Measurements from ENCODE around the gene ERAS. TPM values are rescaled to one million over a fixed set of nuclear protein-coding genes. Genes with fewer than 3 reads are reported as not detected.

Gene ERAS, protein sequence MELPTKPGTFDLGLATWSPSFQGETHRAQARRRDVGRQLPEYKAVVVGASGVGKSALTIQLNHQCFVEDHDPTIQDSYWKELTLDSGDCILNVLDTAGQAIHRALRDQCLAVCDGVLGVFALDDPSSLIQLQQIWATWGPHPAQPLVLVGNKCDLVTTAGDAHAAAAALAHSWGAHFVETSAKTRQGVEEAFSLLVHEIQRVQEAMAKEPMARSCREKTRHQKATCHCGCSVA
- under 1 TPM in 7 of 8 experiments, not detected in 1; 0.27 to 0.90 (median 0.46) TPM for total RNA-seq

- in situ Hi-C loops (cut with MboI; ENCODE audit: low pct_unique_long_range_greater_than_20kb in 2 of 9, low sequenced_read_pairs in 9 of 9, unreplicated experiment in 9 of 9), result no loop called here
- 74% methylated on average over 6 of the region's 67 CpGs; no CpG with 5 or more reads in 9 of the 10 experiments for WGBS, 10 experiments
- Histone ChIP-seq H3K4me3 (no peak within 1 kb of the TSS), H3K4me1 (replicated peaks in 1 of 2) (no peaks in the 10 kb centered on the region), H3K27ac (no peak within 1 kb of the TSS)
- ATAC-seq (replicated peaks in 6 of 8), result no peak
These were observed at the start of gene ERAS for GRCh38 chrX:48826135-48826875. TSS of gene ERAS (plus strand) at chrX:48826513. CDS start at chrX:48829124, 2,611 bp downstream.

GRCh38 chrX:48776818-48777439, 49.4 kb upstream of the ERAS start:
- no peaks in the 10 kb centered on the region for H3K4me1 ChIP-seq (replicated peaks in 1 of 2)
- H3K27ac ChIP-seq, result no peak overlapping the region
- whole genome bisulfite sequencing, 10 experiments, result 20 to 85% (median 63%) methylated on average over 1 to 12 of the region's 13 CpGs; no CpG with 5 or more reads in 4 of the 10 experiments
- ATAC-seq (replicated peaks in 6 of 8), result no peak
- in situ Hi-C loops (cut with MboI; ENCODE audit: low pct_unique_long_range_greater_than_20kb in 2 of 9, low sequenced_read_pairs in 9 of 9, unreplicated experiment in 9 of 9), result no loop called here
- H3K4me3 ChIP-seq, result no peak overlapping the region

DNA sequence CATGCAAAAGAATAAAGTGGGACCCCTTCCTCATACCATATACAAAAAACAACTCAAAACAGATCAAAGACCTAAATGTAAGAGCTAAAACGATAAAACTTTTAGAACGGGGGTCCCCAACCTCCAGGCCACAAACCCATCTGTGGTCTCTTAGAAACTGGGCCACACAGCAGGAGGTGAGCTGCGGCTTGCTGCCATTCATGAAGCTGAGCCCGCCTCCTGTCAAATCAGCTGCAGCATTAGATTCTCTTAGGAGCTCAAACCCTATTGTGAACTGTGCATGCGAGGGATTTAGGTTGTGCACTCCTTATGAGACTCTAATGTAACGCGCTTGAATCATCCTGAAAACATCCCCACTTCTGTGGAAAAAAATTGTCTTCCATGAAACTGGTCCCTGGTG, 46.9 kb upstream of the ERAS start:
- Histone ChIP-seq H3K4me3 (no peak overlapping the region), H3K4me1 (replicated peaks in 1 of 2) (no peaks in the 10 kb centered on the region), H3K27ac (no peak overlapping the region)
- no peak for ATAC-seq (replicated peaks in 6 of 8)
- in situ Hi-C loops (cut with MboI; ENCODE audit: low pct_unique_long_range_greater_than_20kb in 2 of 9, low sequenced_read_pairs in 9 of 9, unreplicated experiment in 9 of 9), result no loop called here
- 50 to 70% (median 50%) methylated on average over 1 to 2 of the region's 7 CpGs; no CpG with 5 or more reads in 7 of the 10 experiments for WGBS, 10 experiments

- Histone ChIP-seq H3K27ac (no peak overlapping the region), H3K4me3 (no peak overlapping the region), H3K4me1 (replicated peaks in 1 of 2) (no peaks in the 10 kb centered on the region)
- WGBS, 10 experiments, result 50 to 75% (median 60%) methylated on average over 1 to 5 of the region's 6 CpGs; no CpG with 5 or more reads in 7 of the 10 experiments
- ATAC-seq (replicated peaks in 6 of 8), result no peak
- in situ Hi-C loops (cut with MboI; ENCODE audit: low pct_unique_long_range_greater_than_20kb in 2 of 9, low sequenced_read_pairs in 9 of 9, unreplicated experiment in 9 of 9), result no loop called here
These were observed 44.6 kb upstream of the ERAS start for GRCh38 chrX:48781705-48782104.

DNA sequence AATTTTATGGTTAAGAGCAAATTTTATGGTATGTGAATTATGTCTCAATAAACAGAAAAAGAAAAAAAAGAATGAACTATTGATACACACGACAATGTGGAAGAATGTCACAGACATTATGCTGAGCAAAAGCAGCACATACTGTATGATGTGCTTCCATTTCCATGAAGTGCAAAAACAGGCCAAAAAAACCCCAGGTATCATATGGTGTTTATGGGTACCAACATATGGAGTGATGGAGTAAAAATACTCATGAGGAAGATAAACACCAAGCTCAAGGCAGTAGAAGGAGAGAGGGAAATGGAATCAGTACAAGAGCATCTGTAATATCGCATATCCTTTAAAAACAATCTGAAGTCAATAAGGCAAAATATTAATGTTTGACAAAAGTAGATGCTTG, 44.1 kb upstream of the ERAS start:
- no peak overlapping the region for H3K27ac ChIP-seq
- no peaks in the 10 kb centered on the region for H3K4me1 ChIP-seq (replicated peaks in 1 of 2)
- no peak for ATAC-seq (replicated peaks in 6 of 8)
- in situ Hi-C loops (cut with MboI; ENCODE audit: low pct_unique_long_range_greater_than_20kb in 2 of 9, low sequenced_read_pairs in 9 of 9, unreplicated experiment in 9 of 9), result no loop called here
- no peak overlapping the region for H3K4me3 ChIP-seq
- WGBS, 10 experiments, result 0 to 86% (median 48%) methylated on average over 1 to 2 of the region's 2 CpGs; no CpG with 5 or more reads in 4 of the 10 experiments

GRCh38 chrX:48782795-48783194, 43.5 kb upstream of the ERAS start:
- in situ Hi-C loops (cut with MboI; ENCODE audit: low pct_unique_long_range_greater_than_20kb in 2 of 9, low sequenced_read_pairs in 9 of 9, unreplicated experiment in 9 of 9), result no loop called here
- ATAC-seq (replicated peaks in 6 of 8), result no peak
- H3K27ac ChIP-seq, result no peak overlapping the region
- H3K4me3 ChIP-seq, result no peak overlapping the region
- 80% methylated on average over 2 of the region's 13 CpGs; no CpG with 5 or more reads in 9 of the 10 experiments for WGBS, 10 experiments
- H3K4me1 ChIP-seq (replicated peaks in 1 of 2), result no peaks in the 10 kb centered on the region

DNA sequence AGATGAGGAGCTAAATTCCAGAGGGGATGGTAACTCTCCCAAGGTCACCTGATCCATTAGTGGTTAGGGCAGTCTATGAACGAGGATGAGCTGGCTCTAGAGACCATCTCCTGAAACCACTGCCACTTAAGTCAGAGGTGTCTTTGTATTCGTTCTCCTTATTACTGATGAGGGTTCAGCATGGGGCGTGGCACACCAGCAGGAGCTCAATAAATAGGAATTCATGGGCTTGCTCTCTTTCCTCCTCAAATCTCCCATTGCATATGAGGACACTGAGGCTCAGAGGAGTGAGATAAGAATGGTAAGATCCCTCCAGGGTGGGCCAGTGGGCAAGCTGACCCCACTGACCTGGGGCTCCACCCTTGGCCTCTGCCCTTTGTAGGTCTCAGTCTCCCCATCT, 41.6 kb upstream of the ERAS start:
- in situ Hi-C loops (cut with MboI; ENCODE audit: low pct_unique_long_range_greater_than_20kb in 2 of 9, low sequenced_read_pairs in 9 of 9, unreplicated experiment in 9 of 9), result no loop called here
- Histone ChIP-seq H3K4me1 (replicated peaks in 1 of 2) (no peaks in the 10 kb centered on the region), H3K27ac (no peak overlapping the region), H3K4me3 (no peak overlapping the region)
- 20% methylated on average over 1 of the region's 3 CpGs; no CpG with 5 or more reads in 9 of the 10 experiments for WGBS, 10 experiments
- no peak for ATAC-seq (replicated peaks in 6 of 8)

GRCh38 chrX:48785186-48785539, 41.1 kb upstream of the ERAS start:
- no peak overlapping the region for H3K27ac ChIP-seq
- WGBS, 10 experiments, result 17% methylated on average over 1 of the region's 1 CpG; no CpG with 5 or more reads in 9 of the 10 experiments
- H3K4me1 ChIP-seq (replicated peaks in 1 of 2), result no peaks in the 10 kb centered on the region
- ATAC-seq (replicated peaks in 6 of 8), result no peak
- in situ Hi-C loops (cut with MboI; ENCODE audit: low pct_unique_long_range_greater_than_20kb in 2 of 9, low sequenced_read_pairs in 9 of 9, unreplicated experiment in 9 of 9), result no loop called here
- H3K4me3 ChIP-seq, result no peak overlapping the region

- 28 to 92% (median 47%) methylated on average over 1 to 14 of the region's 16 CpGs; no CpG with 5 or more reads in 2 of the 10 experiments for WGBS, 10 experiments
- in situ Hi-C loops (cut with MboI; ENCODE audit: low pct_unique_long_range_greater_than_20kb in 2 of 9, low sequenced_read_pairs in 9 of 9, unreplicated experiment in 9 of 9), result no loop called here
- no peak for ATAC-seq (replicated peaks in 6 of 8)
- Histone ChIP-seq H3K4me1 (replicated peaks in 1 of 2) (no peaks in the 10 kb centered on the region), H3K4me3 (no peak overlapping the region), H3K27ac (no peak overlapping the region)
These were observed 40.6 kb upstream of the ERAS start for GRCh38 chrX:48785540-48786214.

GRCh38 chrX:48786341-48786800, 39.9 kb upstream of the ERAS start, which contains the start of gene GATA1:
TSS of gene GATA1 (plus strand) at chrX:48786590. CDS start at chrX:48791110, 4,520 bp downstream.
- H3K27ac ChIP-seq, result no peak within 1 kb of the TSS
- in situ Hi-C loops (cut with MboI; ENCODE audit: low pct_unique_long_range_greater_than_20kb in 2 of 9, low sequenced_read_pairs in 9 of 9, unreplicated experiment in 9 of 9), result no loop called here
- H3K4me1 ChIP-seq (replicated peaks in 1 of 2), result no peaks in the 10 kb centered on the region
- no peak for ATAC-seq (replicated peaks in 6 of 8)
- no CpG with 5 or more reads among the region's 7 CpGs for WGBS, 10 experiments
- no peak within 1 kb of the TSS for H3K4me3 ChIP-seq

GRCh38 chrX:48786825-48787504, 39.3 kb upstream of the ERAS start:
- WGBS, 10 experiments, result 0 to 100% (median 63%) methylated on average over 1 to 5 of the region's 6 CpGs; no CpG with 5 or more reads in 1 of the 10 experiments
- ATAC-seq (replicated peaks in 6 of 8), result no peak
- H3K4me3 ChIP-seq, result no peak overlapping the region
- in situ Hi-C loops (cut with MboI; ENCODE audit: low pct_unique_long_range_greater_than_20kb in 2 of 9, low sequenced_read_pairs in 9 of 9, unreplicated experiment in 9 of 9), result no loop called here
- H3K27ac ChIP-seq, result no peak overlapping the region
- H3K4me1 ChIP-seq (replicated peaks in 1 of 2), result no peaks in the 10 kb centered on the region

Data from motor neuron (in vitro differentiated cells).